Effector CD8-positive, alpha-beta T cell (primary cell): ENCODE results near the gene CCDC6.
"Not testable (repeated sequence)": the region's sequence is repeated elsewhere in the genome, so short reads cannot be mapped to it uniquely, and the experiment has no call there.

Source experiments
- DNase-seq: peaks from one replicate; lab custom pipeline; 2025; lab: John Stamatoyannopoulos, UW

CCDC6 gene

GRCh38 chr10:59905731-59906416 is 482 bp downstream of the CCDC6 start:
- no peak for DNase-seq

- DNase-seq: no peak
Measured at GRCh38 chr10:59905066-59905730, 1.2 kb downstream of the CCDC6 start.

DNA sequence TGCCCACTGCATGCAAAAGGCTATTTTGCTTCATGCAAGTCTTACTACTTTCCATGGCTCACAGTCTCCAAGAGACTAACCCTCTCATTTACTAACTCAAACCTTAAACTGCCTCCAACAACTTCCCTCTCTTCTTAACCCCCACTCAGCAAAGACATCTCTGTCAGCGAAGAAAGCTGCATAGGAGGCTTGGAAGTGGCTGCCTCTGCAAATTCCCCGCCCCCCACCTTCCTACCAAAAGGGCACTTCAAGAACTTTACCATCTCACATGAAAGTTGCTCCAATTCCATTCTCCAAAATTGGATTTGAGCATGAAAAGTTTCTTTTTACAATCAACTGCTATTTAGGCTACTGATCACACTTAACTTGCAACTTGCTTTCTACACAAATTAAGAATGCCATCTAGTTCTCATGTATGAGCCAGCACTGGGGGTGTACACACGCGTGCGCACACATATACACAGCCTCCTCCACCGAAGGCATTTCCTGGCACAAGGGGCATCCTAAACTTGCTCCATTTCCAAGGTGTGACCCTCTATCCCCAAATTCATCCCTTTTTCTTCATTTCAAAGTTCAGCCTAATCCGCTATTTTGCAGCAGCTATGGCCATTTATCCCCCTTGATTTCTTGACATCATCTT is 1.8 kb downstream of the CCDC6 start:
- no peak for DNase-seq

- DNase-seq: no peak
Measured at GRCh38 chr10:59903871-59904270, 2.5 kb downstream of the CCDC6 start.

DNA sequence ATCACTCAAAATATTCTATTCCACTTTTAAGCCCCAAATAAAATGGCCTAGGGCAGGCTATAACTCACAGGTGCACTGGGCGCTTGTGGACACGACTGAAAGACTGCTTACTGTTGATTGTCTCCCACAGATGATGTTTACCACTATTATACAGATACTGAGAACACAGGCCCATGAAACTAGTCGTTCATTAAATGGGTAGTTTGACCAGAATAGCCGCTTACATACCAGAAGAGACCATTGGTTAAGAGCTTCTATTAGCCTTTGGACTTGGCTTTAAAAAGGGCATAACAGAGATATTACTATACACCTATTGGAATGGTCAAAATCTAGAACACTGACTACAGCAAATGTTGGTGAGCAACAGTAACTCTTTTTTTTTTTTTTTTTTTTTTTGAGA is 4.3 kb downstream of the CCDC6 start:
- DNase-seq: no peak

DNA sequence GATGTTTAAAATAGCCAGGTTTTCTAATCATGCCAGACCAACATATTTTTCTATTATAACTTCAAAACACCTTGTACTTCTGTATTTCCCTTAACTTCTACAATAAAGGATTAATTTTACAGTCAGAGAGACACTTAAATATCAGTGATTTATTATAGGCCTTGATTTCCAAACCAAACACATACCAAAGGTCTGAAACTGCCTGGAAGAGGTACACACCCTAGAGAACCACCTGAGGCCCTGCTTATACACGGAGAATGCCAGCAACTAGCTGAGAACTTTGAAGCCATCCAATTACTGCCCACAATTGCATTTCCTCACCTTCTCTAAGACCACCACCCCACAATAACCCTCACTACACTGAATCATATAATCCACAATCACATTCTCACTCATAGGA is 4.9 kb downstream of the CCDC6 start:
- DNase-seq: no peak

- no peak for DNase-seq
Measured at GRCh38 chr10:59900048-59900727, 6.2 kb downstream of the CCDC6 start.

- no peak for DNase-seq
Measured at GRCh38 chr10:59898125-59898835, 8.1 kb downstream of the CCDC6 start.

DNA sequence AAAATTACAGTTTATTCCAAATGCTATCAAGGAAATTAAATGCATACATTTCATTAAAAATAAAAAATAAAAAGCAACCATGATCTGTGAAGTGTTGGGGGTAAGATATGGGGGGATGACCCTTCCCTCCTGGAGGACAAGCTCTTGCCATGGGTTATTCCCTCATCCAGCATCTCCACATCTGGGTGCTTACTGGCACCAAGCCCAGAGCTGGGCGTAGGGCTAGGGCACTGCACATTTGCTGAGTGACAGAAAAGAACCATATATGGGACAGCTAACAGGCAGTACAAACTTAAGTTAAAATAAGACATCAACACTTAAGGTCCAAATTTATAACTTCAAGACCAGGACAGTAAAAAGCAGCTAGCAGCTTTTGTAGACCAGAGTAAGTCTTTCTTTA is 10.2 kb downstream of the CCDC6 start:
- no peak for DNase-seq

DNA sequence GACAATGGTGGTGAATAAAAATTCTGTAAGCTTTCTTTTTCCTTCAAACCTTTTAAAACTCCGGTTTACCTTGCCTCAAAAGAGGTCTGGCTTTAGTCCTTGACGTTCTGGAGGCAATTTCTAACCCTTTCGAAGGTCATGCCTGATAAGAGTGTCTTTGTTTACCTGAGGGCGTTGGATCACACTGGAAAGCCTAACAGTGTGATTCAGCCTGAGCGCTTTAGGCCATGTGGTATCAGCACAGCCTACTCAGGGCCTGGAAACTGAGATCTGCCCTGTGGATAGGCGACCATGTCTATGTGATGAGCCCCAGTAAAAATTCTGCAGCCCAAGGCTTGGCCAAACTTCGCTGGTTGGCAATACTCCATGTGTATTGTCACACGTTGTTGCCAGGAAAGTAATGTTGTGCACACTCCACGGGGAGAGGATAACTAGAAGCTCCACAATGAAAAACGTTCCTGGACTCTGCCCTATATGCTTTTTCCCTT is 10.7 kb downstream of the CCDC6 start:
- no peak for DNase-seq

DNA sequence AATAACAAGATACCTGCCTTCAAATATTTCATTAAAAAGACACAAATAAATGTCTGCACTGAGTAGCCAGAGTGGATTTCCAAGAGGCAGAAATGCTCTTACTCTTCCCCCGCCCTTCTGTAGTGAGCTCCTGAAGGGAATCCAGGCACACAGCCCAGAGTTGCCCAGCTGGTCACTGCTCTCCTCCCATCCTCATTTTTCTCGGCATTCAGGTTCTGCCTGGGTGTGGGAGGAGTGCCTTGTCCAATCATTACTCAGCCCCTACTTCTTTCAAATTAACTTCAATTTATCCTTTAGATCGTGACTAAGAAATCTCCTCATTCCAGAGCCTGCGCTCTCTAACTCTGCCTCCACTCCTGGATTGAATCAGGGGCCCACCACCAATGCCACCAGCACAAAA is 12.2 kb downstream of the CCDC6 start:
- no peak for DNase-seq

DNA sequence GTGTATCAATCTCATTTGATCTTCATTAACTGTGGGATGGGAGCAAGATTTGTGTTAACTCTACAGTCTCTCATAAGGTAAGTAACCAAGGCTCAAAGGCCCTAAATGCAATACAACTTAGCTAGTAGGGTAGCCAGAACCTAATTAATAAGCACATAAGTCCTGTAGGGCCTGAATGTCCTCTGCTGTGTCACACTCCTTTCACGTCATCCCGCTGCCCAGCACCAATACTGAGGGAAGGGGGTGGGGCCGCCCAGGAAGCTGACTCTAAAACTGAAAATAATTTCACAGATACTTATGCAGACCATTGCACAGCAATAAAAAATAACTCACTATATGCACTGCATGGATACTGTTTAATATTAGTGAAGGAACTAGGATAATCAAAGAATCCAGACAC is 13.7 kb downstream of the CCDC6 start:
- no peak for DNase-seq

DNA sequence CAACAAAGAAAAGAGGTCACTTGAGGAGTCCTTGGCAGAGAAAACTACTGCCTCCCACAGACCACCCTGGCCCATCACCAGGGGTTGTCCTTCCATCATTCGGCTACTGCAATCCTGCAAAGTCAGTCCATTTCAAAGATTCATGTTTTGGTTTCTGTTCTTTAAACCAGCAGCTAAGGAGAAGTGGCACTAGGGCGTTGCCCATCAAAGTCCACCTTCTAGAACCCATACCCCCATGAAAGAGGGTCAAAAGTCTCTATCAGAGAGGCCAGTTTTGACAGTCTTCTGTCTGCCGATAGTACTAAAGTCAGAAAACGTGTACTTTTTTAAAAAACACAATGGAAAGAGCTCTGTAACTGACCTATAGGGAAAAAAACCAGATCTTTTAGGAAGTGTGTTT is 14.4 kb downstream of the CCDC6 start:
- DNase-seq: no peak

DNA sequence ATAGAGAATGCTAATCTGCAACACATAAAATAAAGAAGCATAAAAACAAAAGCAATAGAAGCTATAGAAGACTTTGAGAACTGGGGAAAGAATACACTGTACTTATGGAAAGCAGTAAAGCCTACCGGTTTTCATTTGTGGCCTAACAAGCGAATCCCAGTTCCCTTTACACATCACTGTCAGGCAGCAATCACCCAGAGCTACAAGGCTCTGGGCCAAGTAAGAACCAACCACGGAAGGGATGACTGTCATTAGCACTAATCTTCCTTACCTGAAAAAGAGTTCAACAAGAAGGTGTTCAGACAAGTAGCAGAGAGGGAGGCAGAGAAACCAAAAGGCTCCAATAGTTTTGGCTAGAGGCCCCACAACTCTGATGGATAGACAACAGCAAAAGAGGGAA is 15.0 kb downstream of the CCDC6 start:
- no peak for DNase-seq

GRCh38 chr10:59888781-59889435 is 17.4 kb downstream of the CCDC6 start:
- DNase-seq: no peak

DNA sequence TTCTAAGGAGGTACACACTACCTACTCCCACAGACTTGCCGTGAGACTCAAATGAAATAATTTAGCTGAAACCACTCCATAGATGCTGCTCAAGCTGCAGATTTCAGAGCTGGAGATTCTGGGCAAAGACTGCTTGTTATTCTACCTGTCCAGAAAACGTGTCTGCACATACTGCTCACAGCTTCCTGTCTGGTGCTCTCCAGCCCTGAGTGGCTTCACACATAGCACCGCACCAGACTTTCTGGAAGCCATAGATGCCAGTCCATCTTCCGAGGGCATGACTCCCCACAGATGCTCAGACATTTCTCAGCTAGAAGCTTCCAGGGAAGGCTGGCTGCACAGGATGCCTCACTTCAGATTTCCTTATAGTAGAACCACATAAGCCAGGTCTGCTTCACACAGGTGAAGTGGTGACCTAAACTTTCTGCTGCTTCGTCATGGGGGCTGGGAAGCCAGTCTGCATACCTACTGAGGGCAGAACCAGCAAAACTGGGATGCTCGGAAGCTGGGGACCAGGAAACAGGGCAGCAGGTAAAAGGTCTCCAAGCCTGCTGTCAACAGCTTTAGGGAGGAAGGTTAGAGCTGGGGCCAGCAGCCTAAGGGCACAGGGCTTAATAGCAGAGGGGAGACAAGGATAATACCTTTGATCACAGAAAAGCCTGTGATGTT is 18.2 kb downstream of the CCDC6 start:
- no peak for DNase-seq

- no peak for DNase-seq
Measured at GRCh38 chr10:59887006-59887405, 19.4 kb downstream of the CCDC6 start.

DNA sequence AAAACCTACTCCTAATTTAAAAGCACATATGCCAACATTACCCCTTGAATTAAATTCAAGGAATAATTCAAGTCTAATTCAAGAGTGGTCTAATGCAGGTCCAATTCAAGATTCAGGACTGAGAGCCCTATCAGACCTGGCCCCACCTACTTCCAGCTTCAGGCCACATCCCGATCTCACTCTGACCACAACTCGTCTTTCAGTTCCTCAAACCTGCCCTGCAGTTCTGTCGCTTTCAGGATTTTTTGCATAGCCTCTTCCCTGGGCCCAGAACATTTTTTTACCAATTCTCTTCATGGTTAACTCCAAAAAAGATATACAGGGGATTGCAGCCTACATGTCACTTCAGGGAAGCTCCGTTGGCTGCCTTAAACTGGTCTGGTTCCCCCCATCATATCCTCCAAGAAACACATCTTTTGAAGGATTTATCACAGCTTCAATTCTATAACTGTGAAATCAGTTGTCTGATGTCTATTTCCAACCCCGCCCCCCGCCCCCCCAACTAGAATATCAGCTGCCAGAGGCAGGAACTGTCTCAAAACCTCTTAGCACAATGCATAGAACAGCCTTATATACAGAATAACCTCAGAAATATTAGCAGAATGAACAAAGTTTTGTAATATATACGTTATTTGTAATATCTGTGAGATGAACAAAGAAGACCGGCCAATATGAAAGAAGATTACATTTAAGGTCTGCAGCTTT is 20.8 kb downstream of the CCDC6 start:
- DNase-seq: no peak

DNA sequence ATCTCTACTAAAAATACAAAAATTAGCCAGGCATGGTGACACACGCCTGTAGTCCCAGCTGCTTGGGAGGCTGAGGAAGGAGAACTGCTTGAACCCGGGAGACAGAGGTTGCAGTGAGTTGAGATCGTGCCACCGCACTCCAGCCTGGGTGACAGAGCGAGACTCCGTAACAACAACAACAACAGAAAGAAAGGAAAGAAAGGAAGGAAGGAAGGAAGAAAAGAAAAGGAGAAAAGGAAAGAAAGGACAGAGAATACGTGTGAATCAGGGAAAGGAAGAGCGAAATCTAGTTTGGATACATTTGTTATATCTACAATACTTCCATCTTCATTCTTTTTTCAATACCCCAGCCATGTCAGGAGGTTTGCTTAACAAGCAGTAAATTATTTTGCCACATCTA is 21.5 kb downstream of the CCDC6 start:
- not testable (repeated sequence) for DNase-seq

DNA sequence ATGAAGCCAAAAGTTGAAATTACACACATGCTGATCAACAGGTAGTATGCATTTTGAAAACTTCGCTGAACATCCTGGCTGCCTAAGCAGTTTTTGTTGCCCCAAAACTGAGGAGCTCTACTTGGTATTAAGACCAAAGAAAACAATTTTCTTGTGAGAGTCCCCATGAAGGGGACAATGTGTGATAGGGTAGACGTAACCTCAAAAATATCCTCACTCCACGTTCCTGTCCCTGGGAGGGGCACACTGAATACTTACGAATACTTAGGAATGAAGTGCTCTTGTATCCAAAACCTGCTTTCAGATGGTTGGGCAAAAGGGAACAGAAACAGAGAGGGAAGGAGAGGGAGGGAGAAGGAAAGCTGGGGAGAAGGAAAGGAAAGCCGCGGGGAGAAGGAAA is 24.7 kb downstream of the CCDC6 start:
- no peak for DNase-seq
